GM18498 (cell line): ENCODE results near the gene MEMO1.

Source experiments
- ATAC-seq: cut with Tn5 transposase; IDR thresholded peaks from one replicate; pipeline ENCODE4 v1.9.1; 2021; ENCODE audit warnings: mild to moderate bottlenecking, moderate library complexity; ENCODE audit not compliant: unreplicated experiment

The MEMO1 gene

GRCh38 chr2:31835450-31835849, 175.4 kb downstream of the MEMO1 start:
- no peak for ATAC-seq

DNA sequence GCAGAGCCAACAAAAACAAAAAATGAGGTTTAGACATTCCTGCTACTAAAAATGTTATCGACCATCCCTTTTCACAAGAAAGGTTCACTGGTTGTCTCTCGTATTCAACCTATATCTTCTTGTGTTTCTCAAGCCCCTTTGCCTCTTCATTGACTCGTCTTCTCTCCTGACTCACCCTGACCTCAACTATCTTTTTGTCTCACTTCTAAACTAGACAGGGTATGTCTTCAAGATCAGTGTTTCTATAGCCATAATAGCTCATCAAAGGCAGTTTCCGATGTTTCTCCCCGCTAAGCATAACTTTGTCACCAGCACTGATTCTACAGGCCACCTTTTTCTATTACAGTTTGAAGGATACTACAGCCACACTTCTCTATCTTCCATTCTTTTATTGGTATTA, 178.4 kb downstream of the MEMO1 start:
- no peak for ATAC-seq

DNA sequence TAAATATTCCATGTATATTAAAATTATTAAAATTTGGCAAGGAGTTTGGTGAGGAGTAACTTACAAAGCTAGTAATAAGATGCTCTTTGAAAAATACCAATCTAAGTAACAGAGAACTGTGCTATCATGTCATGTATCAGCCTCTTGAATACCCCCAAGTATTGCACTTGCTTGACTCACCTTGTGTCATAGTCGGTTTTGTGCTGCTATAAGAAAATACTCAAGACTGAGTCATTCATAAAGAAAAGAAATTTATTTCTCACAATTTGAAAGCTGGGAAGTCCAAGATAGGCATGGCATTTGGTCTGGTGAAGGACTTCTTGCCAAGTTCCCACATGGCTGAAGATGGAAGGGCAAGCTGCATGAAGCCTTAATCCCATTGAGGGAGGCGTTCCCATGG, 179.2 kb downstream of the MEMO1 start:
- no peak for ATAC-seq

- no peak for ATAC-seq
These were observed 181.9 kb downstream of the MEMO1 start for GRCh38 chr2:31828891-31829290.

DNA sequence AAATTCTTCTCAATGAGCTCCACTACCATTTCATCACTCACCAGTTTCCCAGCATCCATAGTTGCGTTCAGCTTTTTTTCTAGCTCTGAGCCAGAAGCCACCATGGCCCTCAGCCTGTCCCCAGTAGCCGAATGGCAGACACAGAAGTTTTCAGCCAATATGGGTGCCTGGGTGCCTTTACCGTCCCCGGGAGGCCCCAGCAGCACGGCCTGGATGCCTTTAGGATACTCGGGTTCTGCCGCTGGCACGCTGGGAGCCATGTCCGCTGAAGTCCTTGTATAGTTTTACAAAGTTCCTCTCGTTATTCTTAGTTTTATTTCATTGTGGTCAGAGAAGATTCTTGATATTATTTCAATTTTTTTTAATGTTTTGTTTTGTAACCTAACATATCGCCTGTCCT, 187.2 kb downstream of the MEMO1 start:
- ATAC-seq, result no peak

DNA sequence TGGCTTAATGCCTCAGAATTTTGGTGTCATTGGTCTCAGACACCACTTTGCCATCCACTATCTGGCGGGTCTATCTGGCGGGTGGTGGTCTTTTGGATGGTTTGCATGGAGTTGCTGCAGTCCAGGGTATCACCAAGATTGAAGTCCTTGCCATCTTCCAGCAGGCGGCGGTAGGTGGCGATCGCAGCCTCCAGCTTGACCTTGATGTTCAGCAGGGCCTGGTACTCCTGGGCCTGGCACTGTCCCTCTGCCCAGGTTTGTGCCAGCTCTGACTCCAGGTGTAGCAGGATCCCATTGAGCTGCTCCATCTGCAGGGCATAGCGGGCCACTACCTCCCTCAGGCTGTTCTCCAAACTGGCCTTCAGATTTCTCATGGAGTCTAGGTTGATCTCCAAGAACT, 188.2 kb downstream of the MEMO1 start:
- no peak for ATAC-seq
